H1 (cell line): ENCODE results near the gene IL1A. TPM values are rescaled to one million over a fixed set of nuclear protein-coding genes. Genes with fewer than 3 reads are reported as not detected.
A peak's percentile ranks its signal among the peaks of the same experiment; 100 is the strongest.

Experiments
- CTCF ChIA-PET: fragments of 300-600 bp; sonication (Branson Sonifier 250); formaldehyde crosslinking; loops from one replicate; lab custom pipeline; 2021; ENCODE audit not compliant: partially characterized antibody; lab: Charles Lee
- POLR2A ChIA-PET: fragments of 300-600 bp; sonication (Branson Sonifier 250); formaldehyde crosslinking; loops from one replicate; lab custom pipeline; 2021; ENCODE audit warnings: inconsistent platforms; ENCODE audit not compliant: partially characterized antibody; lab: Charles Lee
- DNase-seq, 2 experiments: peaks; one replicate each; pipeline versions ENCODE4 v3.0.0 to v3.0.0-alpha.2; 2010 to 2022; ENCODE audit warnings: low spot score in 2 of 2, low read depth in 1 of 2, mixed read lengths in 1 of 2
- FAIRE-seq: peaks from 2 replicates; lab custom pipeline; 2011; peaks lifted over from hg19 to GRCh38; lab: Jason Lieb, UNC
- H2AFZ ChIP-seq: 2 replicates; pipeline ENCODE4 v1.8.1; 2012; ENCODE audit warnings: low read length, inconsistent platforms
- H2AK5ac ChIP-seq: 2 replicates; pipeline ENCODE4 v1.6.1; 2013; ENCODE audit warnings: low read depth, low read length
- H2BK120ac ChIP-seq: replicated peaks from 2 replicates; pipeline ENCODE3; 2013; ENCODE audit warnings: low read depth, low read length, inconsistent platforms
- H2BK12ac ChIP-seq: 2 replicates; pipeline ENCODE4 v1.6.1; 2013; ENCODE audit warnings: low read depth, low read length
- H2BK15ac ChIP-seq: 2 replicates; pipeline ENCODE4 v1.6.1; 2013; ENCODE audit warnings: low read length
- H2BK20ac ChIP-seq: 2 replicates; pipeline ENCODE4 v1.6.1; 2013; ENCODE audit warnings: low read length
- H2BK5ac ChIP-seq: 2 replicates; pipeline ENCODE4 v1.6.1; 2013; ENCODE audit warnings: low read depth, low read length
- H3K14ac ChIP-seq: 2 replicates; pipeline ENCODE4 v1.6.1; 2013; ENCODE audit warnings: inconsistent platforms; ENCODE audit not compliant: insufficient read length
- H3K18ac ChIP-seq: 2 replicates; pipeline ENCODE4 v1.6.1; 2013; ENCODE audit warnings: low read length; ENCODE audit errors: extremely low read depth
- H3K23ac ChIP-seq: 2 replicates; pipeline ENCODE4 v1.6.1; 2013; ENCODE audit warnings: inconsistent platforms; ENCODE audit not compliant: insufficient read length
- H3K23me2 ChIP-seq: 2 replicates; pipeline ENCODE4 v1.6.1; 2013; ENCODE audit warnings: low read depth, low read length
- H3K27ac ChIP-seq: 2 replicates; pipeline ENCODE4 v1.6.1; 2011; ENCODE audit warnings: low read depth, low read length, inconsistent platforms
- H3K27me3 ChIP-seq, 4 experiments: replicated peaks in 1 of 4; 1 replicate in 1 of 4; 2 replicates in 3 of 4; pipeline versions ENCODE4 v1.6.1 to v1.8.1; 2011 to 2013; ENCODE audit warnings: low read length in 3 of 4, mild to moderate bottlenecking in 3 of 4, inconsistent platforms in 2 of 4, mixed read lengths in 2 of 4, moderate library complexity in 1 of 4; ENCODE audit not compliant: control insufficient read depth in 3 of 4, insufficient read depth in 3 of 4; ENCODE audit errors: extremely low read depth in 1 of 4
- H3K36me3 ChIP-seq, 4 experiments: 2 replicates each; pipeline versions ENCODE4 v1.6.1 to v1.8.1; 2011 to 2013; ENCODE audit warnings: mild to moderate bottlenecking in 4 of 4, low read length in 3 of 4, moderate library complexity in 2 of 4, control low read depth in 1 of 4, inconsistent platforms in 1 of 4; ENCODE audit not compliant: insufficient read depth in 4 of 4, control insufficient read depth in 2 of 4
- H3K4ac ChIP-seq: replicated peaks from 2 replicates; pipeline ENCODE3; 2013; ENCODE audit warnings: low read length, low read depth, mixed read lengths, inconsistent platforms; ENCODE audit not compliant: insufficient read length
- H3K4me1 ChIP-seq, 4 experiments: replicated peaks in 1 of 4; 1 replicate in 1 of 4; 2 replicates in 3 of 4; pipeline versions ENCODE4 v1.6.1 to v1.8.1; 2011 to 2013; ENCODE audit warnings: low read length in 3 of 4, inconsistent platforms in 2 of 4, mixed read lengths in 1 of 4; ENCODE audit not compliant: insufficient read depth in 4 of 4, control insufficient read depth in 3 of 4
- H3K4me2 ChIP-seq, 2 experiments: 2 replicates each; pipeline versions ENCODE4 v1.6.1 to v1.8.1; 2011 to 2013; ENCODE audit warnings: low read depth in 2 of 2, low read length in 2 of 2, control low read depth in 1 of 2, inconsistent platforms in 1 of 2, mild to moderate bottlenecking in 1 of 2; ENCODE audit not compliant: insufficient read depth in 1 of 2
- H3K4me3 ChIP-seq, 4 experiments: fragments of 200-600, 300-600 bp in 1 of 4; sonication (generic), shearing (Covaris generic), sonication (Bioruptor Twin) in 1 of 4; 2 replicates each; pipeline versions ENCODE4 v1.5.1 to v1.8.1; 2011 to 2016; ENCODE audit warnings: low read length in 4 of 4, low read depth in 3 of 4, control low read depth in 2 of 4, inconsistent platforms in 2 of 4, mild to moderate bottlenecking in 2 of 4, mixed read lengths in 1 of 4, moderate library complexity in 1 of 4; ENCODE audit not compliant: insufficient read depth in 2 of 4; ENCODE audit errors: extremely low read depth in 1 of 4
- H3K56ac ChIP-seq: replicated peaks from 2 replicates; pipeline ENCODE3; 2013; ENCODE audit warnings: low read depth, mild to moderate bottlenecking, mixed read lengths, low read length, inconsistent platforms; ENCODE audit not compliant: insufficient read length
- H3K79me1 ChIP-seq: 2 replicates; pipeline ENCODE4 v1.6.1; 2013; ENCODE audit warnings: low read depth, low read length, control low read depth
- H3K79me2 ChIP-seq, 2 experiments: 2 replicates each; pipeline versions ENCODE4 v1.6.1 to v1.8.1; 2012 to 2013; ENCODE audit warnings: low read length in 2 of 2, mild to moderate bottlenecking in 2 of 2, inconsistent platforms in 1 of 2; ENCODE audit not compliant: insufficient read depth in 2 of 2, control insufficient read depth in 1 of 2
- H3K9ac ChIP-seq, 4 experiments: replicated peaks in 1 of 4; 1 replicate in 1 of 4; 2 replicates in 3 of 4; pipeline versions ENCODE4 v1.6.1 to v1.8.1; 2011 to 2013; ENCODE audit warnings: low read depth in 3 of 4, low read length in 3 of 4, control low read depth in 2 of 4, mild to moderate bottlenecking in 2 of 4, moderate library complexity in 2 of 4, inconsistent platforms in 1 of 4; ENCODE audit errors: extremely low read depth in 1 of 4
- H3K9me3 ChIP-seq, 2 experiments: 2 replicates each; pipeline versions ENCODE4 v1.6.1 to v1.8.1; 2012 to 2013; ENCODE audit warnings: mild to moderate bottlenecking in 2 of 2, moderate library complexity in 2 of 2, control low read depth in 1 of 2, inconsistent platforms in 1 of 2, low read depth in 1 of 2, low read length in 1 of 2, mixed read lengths in 1 of 2; ENCODE audit not compliant: insufficient read depth in 2 of 2
- H4K20me1 ChIP-seq, 2 experiments: replicated peaks in 1 of 2; 2 replicates each; pipeline versions ENCODE3 to v1.8.1; 2011 to 2013; ENCODE audit warnings: inconsistent platforms in 2 of 2, low read length in 2 of 2, mild to moderate bottlenecking in 1 of 2; ENCODE audit not compliant: insufficient read depth in 2 of 2, control insufficient read depth in 1 of 2
- H4K5ac ChIP-seq: 2 replicates; pipeline ENCODE4 v1.6.1; 2013; ENCODE audit warnings: low read length, low read depth, mixed read lengths, inconsistent platforms; ENCODE audit not compliant: insufficient read length
- H4K8ac ChIP-seq: 2 replicates; pipeline ENCODE4 v1.8.0; 2013; ENCODE audit warnings: mild to moderate bottlenecking, moderate library complexity, low read length, inconsistent platforms; ENCODE audit not compliant: insufficient read depth; ENCODE audit errors: extremely low read depth
- H4K91ac ChIP-seq: replicated peaks from 2 replicates; pipeline ENCODE3; 2013; ENCODE audit warnings: low read length, mixed read lengths, inconsistent platforms; ENCODE audit not compliant: insufficient read length
- BACH1 ChIP-seq: IDR thresholded peaks from 2 replicates; pipeline ENCODE4 v1.6.1; 2012; ENCODE audit warnings: low read length, improper control_type of control experiment
- POLR2A ChIP-seq, 2 experiments: IDR thresholded peaks; 1 replicate in 1 of 2; 2 replicates in 1 of 2; pipeline ENCODE4 v1.6.1; 2011; ENCODE audit warnings: low read depth in 2 of 2, low read length in 2 of 2, mild to moderate bottlenecking in 2 of 2; ENCODE audit errors: control extremely low read depth in 1 of 2
- RFX5 ChIP-seq: IDR thresholded peaks from 2 replicates; pipeline ENCODE4 v1.6.1; 2011; ENCODE audit warnings: low read depth, low read length, improper control_type of control experiment, borderline replicate concordance
- SP1 ChIP-seq: IDR thresholded peaks from 2 replicates; pipeline ENCODE4 v1.6.1; 2011; ENCODE audit warnings: low read depth, low read length
- WGBS, 2 experiments: shearing (Covaris generic) in 1 of 2; methylation state at CpG; one replicate each; pipeline versions ENCODE4 v1.1.6 to v1.1.7; 2013 to 2015; ENCODE audit warnings: low lambda C conversion rate in 2 of 2, mixed read lengths in 2 of 2, inconsistent platforms in 1 of 2, low coverage in 1 of 2, missing lambda C conversion rate in 1 of 2; ENCODE audit not compliant: insufficient replicate concordance in 2 of 2, insufficient coverage in 1 of 2, insufficient read length in 1 of 2; ENCODE audit errors: extremely low coverage in 1 of 2, missing lambda C conversion rate in 1 of 2; 5-methylcytosine and 5-hydroxymethylcytosine counted together
- long read RNA-seq, 2 experiments: library from RNA in 1 of 2; library from capped mRNA in 1 of 2; stranded (forward); transcript quantifications; one replicate each; pipeline ENCODE4 v2.0.0, GENCODE V29; 2021; ENCODE audit warnings: inconsistent platforms in 1 of 2
- polyA minus RNA-seq, 3 experiments: library from RNA; depleted of rRNA, polyadenylated mRNA; stranded (reverse); fragments of >200 nt; gene quantifications; 1 replicate in 2 of 3; 2 replicates in 1 of 3; pipeline ENCODE4 v1.2.3, GENCODE V29; 2011
- polyA plus RNA-seq, 7 experiments: library from polyadenylated mRNA; depleted of rRNA in 3 of 7; stranded (reverse) in 5 of 7; unstranded in 2 of 7; fragments of >200 nt in 5 of 7; fragments of 200-250 nt in 2 of 7; gene quantifications; 1 replicate in 5 of 7; 2 replicates in 1 of 7; 4 replicates in 1 of 7; pipeline versions ENCODE4 v1.2.1 to v1.2.3, GENCODE V29; 2011 to 2013; ENCODE audit warnings: missing spikeins in 2 of 7, mixed read lengths in 2 of 7
- total RNA-seq: library from RNA; stranded (reverse); fragmentation: NEBNext Ultra II Directional; extraction: Animal tissue kit (Norgen Biotek cat#: 25700); gene quantifications from 2 replicates; pipeline ENCODE4 v1.2.1, GENCODE V29; 2021

Gene IL1A
- total RNA-seq: 0.34 and 0.74 TPM in 2 replicates
- polyA plus RNA-seq (2011; rRNA removed): 0.25 and 0.32 TPM in 2 replicates
- 0.25 TPM for polyA plus RNA-seq (2011; cell fraction: cytosol; rRNA removed)
- polyA plus RNA-seq (2011; cell fraction: nucleus; rRNA removed): 0.07 TPM
- polyA plus RNA-seq (2012, experiment 1 of 2): 0.21 to 0.69 TPM (median 0.60 TPM) in 4 replicates
- not detected for polyA plus RNA-seq (2012, experiment 2 of 2)
- 0.51 TPM for polyA plus RNA-seq (2013, experiment 1 of 2)
- 0.55 TPM for polyA plus RNA-seq (2013, experiment 2 of 2)
- 0.37 and 0.41 TPM in 2 replicates for polyA minus RNA-seq (2011; rRNA and poly(A)+ RNA removed)
- not detected for polyA minus RNA-seq (2011; cell fraction: cytosol; rRNA and poly(A)+ RNA removed)
- 0.60 TPM for polyA minus RNA-seq (2011; cell fraction: nucleus; rRNA and poly(A)+ RNA removed)
- long read RNA-seq, experiment 1, partial matches to known transcripts: 1 of 1 reads
- long read RNA-seq, experiment 1, other reads (novel, unspliced or antisense): 0 of 1 reads
- long read RNA-seq, experiment 2: 0 reads

GRCh38 chr2:112784199-112785189 lies at the start of gene IL1A:
TSS of gene IL1A (minus strand) at chr2:112784493. CDS start at chr2:112783770, 723 bp downstream.
- Histone ChIP-seq H3K56ac (no peak within 1 kb of the TSS), H4K5ac (no peak within 1 kb of the TSS), H3K23me2 (no peaks in the 10 kb centered on the region), H3K9ac (no peak within 1 kb of the TSS), H2AK5ac (no peak within 1 kb of the TSS), H3K79me2 (no peaks in the 10 kb centered on the region), H3K4ac (no peak within 1 kb of the TSS), H2BK15ac (no peak within 1 kb of the TSS), H4K20me1 (no peaks in the 10 kb centered on the region), H2BK120ac (no peak within 1 kb of the TSS), H2BK20ac (peak within 1 kb of the TSS; percentile 52; the same call in 1 of the 2 replicates), H3K4me3 (peak within 1 kb of the TSS in 1 of 4 experiments; percentile 46; a peak in 3 of 8 replicates), H4K8ac (no peak within 1 kb of the TSS), H3K4me1 (peaks cover 0 to 18% (median 3%) of the 10 kb centered on the region in 4 experiments; a peak in 3 of 7 replicates), H4K91ac (no peak within 1 kb of the TSS), H2BK5ac (no peak within 1 kb of the TSS), H3K79me1 (no peaks in the 10 kb centered on the region), H3K36me3 (no peaks in the 10 kb centered on the region), H3K27ac (no peak within 1 kb of the TSS), H3K18ac (no peak within 1 kb of the TSS), H3K4me2 (peak within 1 kb of the TSS; percentile 53 to 62), H3K14ac (no peak within 1 kb of the TSS), H2BK12ac (no peak within 1 kb of the TSS), H3K23ac (no peak within 1 kb of the TSS), H3K9me3 (no peaks in the 10 kb centered on the region), H2AFZ (peak within 1 kb of the TSS; percentile 97), H3K27me3 (no peaks in the 10 kb centered on the region)
- 29% methylated on average over 13 of the region's 13 CpGs; no CpG with 5 or more reads in 1 of the 2 experiments for WGBS, 2 experiments
- peak; percentile 87 for TF ChIP-seq BACH1
- TF ChIP-seq SP1: no peak
- TF ChIP-seq RFX5: no peak
- TF ChIP-seq POLR2A (IDR thresholded peaks at IDR 0.05; ENCODE audit: control extremely low read depth in 1 of 2, low read depth in 2 of 2, low read length in 2 of 2): 0 out of 3 replicates have a peak, but pooled peaks of 1 of the 2 experiments have one; percentile 38
- FAIRE-seq (peak; percentile 78), DNase-seq (peak in 1 of 2 experiments; percentile 17)
- ChIA-PET CTCF (interaction anchor here (0.9 kb wide), 1 partner anchor 158 kb away, joined by 3 read pairs; no protein-coding TSS in a partner anchor), POLR2A (interaction anchor here (1.4 kb wide), 1 partner anchor 10 kb away, joined by 3 read pairs; no protein-coding TSS in a partner anchor)
